Stomach (tissue), 9 donors: Measurements from ENCODE around the gene RAB40A. TPM values are rescaled to one million over a fixed set of nuclear protein-coding genes. Genes with fewer than 3 reads are reported as not detected.
"Not testable (repeated sequence)": the region's sequence is repeated elsewhere in the genome, so short reads cannot be mapped to it uniquely, and the experiment has no call there.

Experiments used
- DNase-seq, 2 donors: peaks; one replicate each; pipeline versions ENCODE4 v3.0.0 to v3.0.0-alpha.2; 2013 to 2019
- H3K27ac ChIP-seq, 5 donors: fragments of 200-600 bp in 4 of 5; sonication (generic) in 4 of 5; one replicate each; pipeline ENCODE4 v1.5.1; 2013 to 2019; ENCODE audit warnings: mild to moderate bottlenecking in 1 of 5, moderate library complexity in 1 of 5
- H3K27me3 ChIP-seq, 3 donors: fragments of 200-600 bp; sonication (generic); one replicate each; pipeline ENCODE4 v1.5.1; 2017 to 2019; ENCODE audit warnings: mixed run types in 1 of 3
- H3K36me3 ChIP-seq, 4 donors: fragments of 200-600 bp; sonication (generic); 1 replicate in 3 of 4; 2 replicates in 1 of 4; pipeline ENCODE4 v1.5.1; 2016 to 2019
- H3K4me1 ChIP-seq, 4 donors: fragments of 200-600 bp; sonication (generic); one replicate each; pipeline ENCODE4 v1.5.1; 2016 to 2019
- H3K4me3 ChIP-seq, 4 donors: fragments of 200-600 bp; sonication (generic) in 3 of 4; one replicate each; pipeline ENCODE4 v1.5.1; 2016 to 2019; ENCODE audit warnings: mild to moderate bottlenecking in 1 of 4
- H3K9me3 ChIP-seq, 4 donors: fragments of 200-600 bp; sonication (generic); one replicate each; pipeline ENCODE4 v1.5.1; 2016 to 2019
- EP300 ChIP-seq: sonication (generic); formaldehyde crosslinking; IDR thresholded peaks from one replicate; pipeline ENCODE4 v1.6.1; 2017; ENCODE audit warnings: antibody characterized with exemption
- POLR2A ChIP-seq, 4 donors: fragments of 450-650 bp; IDR thresholded peaks; one replicate each; pipeline ENCODE4 v1.6.1; 2016; ENCODE audit warnings: antibody characterized with exemption in 4 of 4, control low read depth in 2 of 4, mild to moderate bottlenecking in 1 of 4, moderate library complexity in 1 of 4
- POLR2AphosphoS5 ChIP-seq, 3 donors: sonication (generic); formaldehyde crosslinking; IDR thresholded peaks; one replicate each; pipeline ENCODE4 v1.6.1; 2016; ENCODE audit warnings: antibody characterized with exemption in 3 of 3
- WGBS, 5 donors: extraction: QIAGEN DNeasy Blood & Tissue Kit in 3 of 5; methylation state at CpG; one replicate each; pipeline versions ENCODE4 v1.1.5 to v1.1.7; 2013 to 2018; 5-methylcytosine and 5-hydroxymethylcytosine counted together
- intact Hi-C: fragments of 100-400 bp; cut with DNase I; formaldehyde crosslinking; loops from one replicate; pipeline ENCODE4 v1.15.1; 2023; ENCODE audit warnings: low total_unique reads
- polyA plus RNA-seq, 3 donors: library from polyadenylated mRNA; stranded (reverse); fragments of 200-250 nt; gene quantifications; one replicate each; pipeline ENCODE4 v1.2.3, GENCODE V29; 2013
- total RNA-seq, 5 donors: library from RNA; depleted of rRNA; stranded (reverse); fragments of >200 nt; gene quantifications; one replicate each; pipeline versions ENCODE4 v1.1.0 to v1.2.3, GENCODE V29; 2014 to 2016
- TF ChIP-seq, protein P1 (sequence below), 7 experiments: fragments of 450-650 bp in 4 of 7; fragments of 200-600 bp in 3 of 7; sonication (generic) in 3 of 7; IDR thresholded peaks; one replicate each; pipeline ENCODE4 v1.5.1; 2016 to 2019; ENCODE audit warnings: antibody characterized with exemption in 7 of 7, control low read depth in 2 of 7, mild to moderate bottlenecking in 1 of 7
- donor health status: healthy with polysubstance abuse.
- donor health status: Bipolar disorder and iron deficiency.
- donor health status: healthy.

Gene RAB40A
- total and polyA plus RNA-seq, 8 donors, result 0.19 to 0.98 (median 0.61) TPM; not detected in 3

DNA sequence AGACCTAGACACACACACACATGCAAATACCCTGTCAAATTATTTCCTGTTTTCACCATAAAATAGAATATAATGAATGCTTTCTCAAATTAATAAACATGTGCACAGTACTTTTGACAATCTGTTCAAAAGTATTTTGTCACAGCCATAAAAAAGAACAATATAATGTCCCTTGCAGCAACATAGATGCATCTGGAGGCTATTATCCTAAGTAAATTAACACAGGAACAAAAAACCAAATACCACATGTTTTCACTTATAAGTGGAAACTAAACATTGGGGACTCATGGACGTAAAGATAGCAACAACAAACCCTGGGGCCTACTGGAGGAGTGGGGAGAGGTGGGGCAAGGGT is 15.5 kb downstream of the RAB40A start:
- DNase-seq, result no peak
- 33 to 56% (median 54%) methylated on average over 1 of the region's 1 CpG for WGBS, 5 donors
- Histone ChIP-seq H3K27ac (no peak overlapping the region), H3K4me3 (no peak overlapping the region), H3K9me3 (no peaks in the 10 kb centered on the region), H3K27me3 (no peaks in the 10 kb centered on the region), H3K4me1 (no peaks in the 10 kb centered on the region), H3K36me3 (no peaks in the 10 kb centered on the region)
- TF ChIP-seq POLR2A (IDR thresholded peaks at IDR 0.05) (no peak), EP300 (no peak), POLR2AphosphoS5 (IDR thresholded peaks at IDR 0.05) (no peak)
- TF ChIP-seq, protein P1, sequence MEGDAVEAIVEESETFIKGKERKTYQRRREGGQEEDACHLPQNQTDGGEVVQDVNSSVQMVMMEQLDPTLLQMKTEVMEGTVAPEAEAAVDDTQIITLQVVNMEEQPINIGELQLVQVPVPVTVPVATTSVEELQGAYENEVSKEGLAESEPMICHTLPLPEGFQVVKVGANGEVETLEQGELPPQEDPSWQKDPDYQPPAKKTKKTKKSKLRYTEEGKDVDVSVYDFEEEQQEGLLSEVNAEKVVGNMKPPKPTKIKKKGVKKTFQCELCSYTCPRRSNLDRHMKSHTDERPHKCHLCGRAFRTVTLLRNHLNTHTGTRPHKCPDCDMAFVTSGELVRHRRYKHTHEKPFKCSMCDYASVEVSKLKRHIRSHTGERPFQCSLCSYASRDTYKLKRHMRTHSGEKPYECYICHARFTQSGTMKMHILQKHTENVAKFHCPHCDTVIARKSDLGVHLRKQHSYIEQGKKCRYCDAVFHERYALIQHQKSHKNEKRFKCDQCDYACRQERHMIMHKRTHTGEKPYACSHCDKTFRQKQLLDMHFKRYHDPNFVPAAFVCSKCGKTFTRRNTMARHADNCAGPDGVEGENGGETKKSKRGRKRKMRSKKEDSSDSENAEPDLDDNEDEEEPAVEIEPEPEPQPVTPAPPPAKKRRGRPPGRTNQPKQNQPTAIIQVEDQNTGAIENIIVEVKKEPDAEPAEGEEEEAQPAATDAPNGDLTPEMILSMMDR (IDR thresholded peaks at IDR 0.05), result no peak
- intact Hi-C loops, result no loop called here

DNA sequence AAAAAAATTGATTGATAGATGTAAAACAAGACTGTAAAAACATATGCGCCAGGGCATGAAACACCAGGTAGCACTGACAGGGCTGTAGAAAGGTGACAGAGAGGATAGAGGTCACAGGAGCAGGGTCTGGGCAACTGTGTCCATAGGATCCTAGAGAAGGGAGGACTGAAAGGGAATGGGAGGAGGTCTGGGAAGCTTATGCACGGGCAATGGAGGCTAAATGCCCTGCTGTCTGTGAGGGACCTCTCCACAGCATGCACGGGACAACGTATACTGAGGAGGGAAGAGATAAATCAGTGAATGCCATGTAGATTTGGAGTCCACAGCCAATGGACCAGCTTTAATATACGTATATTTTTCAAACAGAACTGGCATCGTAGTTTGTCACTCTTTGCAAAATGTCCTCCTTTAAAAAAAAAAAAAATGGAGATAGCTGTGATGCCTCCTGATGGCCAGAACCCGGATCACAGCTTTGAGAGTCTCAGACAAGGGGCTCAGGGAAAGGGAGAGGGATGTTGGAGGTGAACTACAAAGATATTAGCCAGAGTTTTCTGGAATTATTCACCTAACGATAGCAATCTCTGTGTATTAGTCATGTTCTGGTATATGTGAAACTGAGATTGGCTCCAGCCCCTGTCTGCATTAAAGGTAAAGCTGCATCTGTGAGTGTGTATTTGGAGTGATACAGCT is 16.0 kb downstream of the RAB40A start:
- no peaks in the 10 kb centered on the region for H3K4me1 ChIP-seq
- H3K9me3 ChIP-seq, result no peaks in the 10 kb centered on the region
- TF ChIP-seq, protein P1 (IDR thresholded peaks at IDR 0.05), result no peak
- no peak for TF ChIP-seq POLR2A (IDR thresholded peaks at IDR 0.05)
- no peak for TF ChIP-seq EP300
- TF ChIP-seq POLR2AphosphoS5 (IDR thresholded peaks at IDR 0.05), result no peak
- no peaks in the 10 kb centered on the region for H3K36me3 ChIP-seq
- no peak overlapping the region for H3K4me3 ChIP-seq
- no peak for DNase-seq
- H3K27ac ChIP-seq, result no peak overlapping the region
- intact Hi-C loops, result no loop called here
- 54 to 62% (median 57%) methylated on average over 7 to 8 of the region's 8 CpGs for WGBS, 5 donors
- no peaks in the 10 kb centered on the region for H3K27me3 ChIP-seq

DNA sequence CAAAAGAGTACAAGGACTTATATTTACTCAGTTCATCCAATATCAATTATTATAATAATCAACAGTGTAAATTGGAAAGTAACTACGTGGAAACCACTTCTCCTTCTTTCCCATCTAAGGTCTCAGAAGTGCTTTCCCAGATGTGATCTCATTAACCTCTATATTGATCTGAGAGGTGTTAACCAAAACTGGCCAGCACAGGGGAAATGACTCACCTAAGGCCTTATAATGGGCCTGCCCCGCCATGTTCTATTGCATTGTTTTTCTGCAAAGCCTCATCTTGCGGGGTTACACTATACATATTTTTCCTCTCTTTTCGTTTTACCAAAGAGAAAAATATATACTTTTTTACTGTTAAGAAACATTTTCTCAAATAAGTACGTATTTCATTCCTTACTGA is 20.5 kb downstream of the RAB40A start:
- Histone ChIP-seq H3K4me1 (no peaks in the 10 kb centered on the region), H3K27ac (no peak overlapping the region), H3K4me3 (no peak overlapping the region), H3K9me3 (no peaks in the 10 kb centered on the region), H3K27me3 (no peaks in the 10 kb centered on the region), H3K36me3 (no peaks in the 10 kb centered on the region)
- DNase-seq, result no peak
- WGBS, 5 donors, result 70 to 92% (median 84%) methylated on average over 5 of the region's 5 CpGs
- TF ChIP-seq EP300 (no peak), POLR2AphosphoS5 (IDR thresholded peaks at IDR 0.05) (no peak)
- TF ChIP-seq, protein P1 (IDR thresholded peaks at IDR 0.05), result no peak
- intact Hi-C loops, result no loop called here

DNA sequence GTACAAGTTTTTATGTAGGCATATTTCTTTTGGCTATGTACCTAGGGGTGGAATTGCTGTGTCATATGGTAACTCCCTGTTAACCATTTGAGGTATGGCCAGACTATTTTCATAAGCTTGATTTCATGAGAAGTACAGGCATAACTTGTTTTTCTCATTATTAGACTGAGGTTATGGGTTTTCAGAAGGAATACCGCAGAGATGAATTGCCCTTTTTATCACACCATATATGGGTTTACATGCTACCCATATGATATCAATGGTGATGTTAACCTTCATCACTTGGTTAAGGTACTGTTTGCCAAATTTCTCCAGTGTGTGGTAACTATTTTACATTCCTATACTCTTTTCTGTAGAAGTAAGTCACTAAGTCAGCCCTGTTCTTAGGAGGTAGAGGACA is 23.5 kb downstream of the RAB40A start:
- Histone ChIP-seq H3K4me3 (no peak overlapping the region), H3K27me3 (no peaks in the 10 kb centered on the region), H3K27ac (no peak overlapping the region), H3K9me3 (no peaks in the 10 kb centered on the region), H3K4me1 (no peaks in the 10 kb centered on the region), H3K36me3 (no peaks in the 10 kb centered on the region)
- DNase-seq, result no peak
- TF ChIP-seq EP300 (no peak), POLR2AphosphoS5 (IDR thresholded peaks at IDR 0.05) (no peak), POLR2A (IDR thresholded peaks at IDR 0.05) (no peak)
- TF ChIP-seq, protein P1 (IDR thresholded peaks at IDR 0.05), result no peak
- intact Hi-C loops, result no loop called here
- WGBS, 5 donors, result 88 to 100% (median 93%) methylated on average over 1 of the region's 1 CpG

DNA sequence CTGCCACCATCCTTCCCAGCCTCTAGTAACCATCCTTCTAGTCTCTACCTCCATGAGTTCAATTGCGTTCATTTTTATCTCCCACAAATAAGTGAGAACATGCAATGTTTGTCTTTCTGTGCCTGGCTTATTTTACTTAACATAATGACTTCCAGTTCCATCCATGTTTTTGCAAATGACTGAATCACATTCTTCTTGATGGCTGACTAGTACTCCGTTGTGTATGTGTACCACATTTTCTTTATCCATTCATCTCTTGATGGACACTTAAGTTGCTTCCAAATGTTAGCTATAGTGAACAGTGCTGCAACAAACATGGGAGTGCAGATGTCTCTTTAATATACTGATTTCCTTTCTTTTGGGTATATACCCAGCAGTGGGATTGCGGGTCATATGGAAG is 25.7 kb downstream of the RAB40A start:
- H3K36me3 ChIP-seq, intact Hi-C loops, H3K9me3 ChIP-seq, H3K4me3 ChIP-seq, H3K4me1 ChIP-seq, DNase-seq, H3K27me3 ChIP-seq, H3K27ac ChIP-seq: not testable (repeated sequence)
- WGBS, 5 donors, result 79 to 92% (median 83%) methylated on average over 3 of the region's 3 CpGs
